ENCODE measurements around the gene DUS2.

- TF ChIP-seq JUND (IDR thresholded peaks at IDR 0.05): no peak
- TF ChIP-seq SP1 (IDR thresholded peaks at IDR 0.05): no peak
Observed at GRCh38 chr16:68111379-68111778, 88.3 kb downstream of the DUS2 start.
